NCI-H2029 treated with DMSO at 0.1 percent for 48 hours (cell line): ENCODE measurements around the gene SARS1.
"Not testable (repeated sequence)": the region's sequence is repeated elsewhere in the genome, so short reads cannot be mapped to it uniquely, and the experiment has no call there.

Source experiments
- DNase-seq: peaks from one replicate; lab custom pipeline; 2025; lab: John Stamatoyannopoulos, UW

SARS1 gene

GRCh38 chr1:109193653-109194590 is 19.8 kb upstream of the SARS1 start:
- DNase-seq = peak; percentile 41

- DNase-seq = no peak
Observed at GRCh38 chr1:109197158-109198042, 16.3 kb upstream of the SARS1 start.

GRCh38 chr1:109198043-109198695 is 15.5 kb upstream of the SARS1 start:
- no peak for DNase-seq

- no peak for DNase-seq
Observed at GRCh38 chr1:109198745-109199144, 15.0 kb upstream of the SARS1 start.

- DNase-seq = no peak
Observed at GRCh38 chr1:109199710-109200109, 14.0 kb upstream of the SARS1 start.

- no peak for DNase-seq
Observed at GRCh38 chr1:109201123-109201703, 12.5 kb upstream of the SARS1 start.

GRCh38 chr1:109204484-109204883 is 9.2 kb upstream of the SARS1 start:
- no peak for DNase-seq

- DNase-seq = no peak
Observed at GRCh38 chr1:109206339-109206738, 7.4 kb upstream of the SARS1 start.

GRCh38 chr1:109207467-109208103 is 6.1 kb upstream of the SARS1 start:
- no peak for DNase-seq

GRCh38 chr1:109208394-109208793 is 5.3 kb upstream of the SARS1 start:
- no peak for DNase-seq

GRCh38 chr1:109208836-109209463 is 4.8 kb upstream of the SARS1 start:
- no peak for DNase-seq

- DNase-seq = no peak
Observed at GRCh38 chr1:109210058-109210457, 3.7 kb upstream of the SARS1 start.

GRCh38 chr1:109213345-109213823 is 334 bp upstream of the SARS1 start:
- no peak for DNase-seq

GRCh38 chr1:109214695-109215623 is 1.2 kb downstream of the SARS1 start:
- DNase-seq = peak; percentile 45

- no peak for DNase-seq
Observed at GRCh38 chr1:109216662-109217061, 2.9 kb downstream of the SARS1 start.

GRCh38 chr1:109218516-109218915 is 4.8 kb downstream of the SARS1 start:
- no peak for DNase-seq

GRCh38 chr1:109221201-109221600 is 7.5 kb downstream of the SARS1 start:
- DNase-seq = not testable (repeated sequence)

GRCh38 chr1:109225308-109225707 is 11.6 kb downstream of the SARS1 start:
- no peak for DNase-seq

GRCh38 chr1:109225711-109226445 is 12.2 kb downstream of the SARS1 start:
- no peak for DNase-seq
